Measurements from ENCODE around the gene MAML3.

DNA sequence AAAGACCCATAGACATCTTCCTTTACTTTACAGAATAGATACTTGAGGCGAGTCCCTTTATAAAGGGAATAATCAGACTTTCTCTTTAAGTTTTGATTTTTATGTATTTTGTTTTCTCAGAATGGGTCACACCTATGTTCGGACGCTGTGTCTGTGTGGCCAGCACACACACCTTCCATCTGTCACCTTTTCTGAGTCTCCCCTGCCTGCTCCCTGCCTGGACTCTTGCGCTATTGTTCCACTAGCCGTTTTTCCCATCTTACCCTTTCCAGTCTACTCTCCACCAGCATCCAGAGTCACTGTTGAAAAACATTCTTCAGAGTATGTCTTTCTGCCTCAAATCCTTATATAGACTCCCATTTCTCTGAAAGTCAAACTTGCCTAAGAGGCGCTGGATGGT lies 236.1 kb downstream of the MAML3 start:
- TF ChIP-seq, protein P1, sequence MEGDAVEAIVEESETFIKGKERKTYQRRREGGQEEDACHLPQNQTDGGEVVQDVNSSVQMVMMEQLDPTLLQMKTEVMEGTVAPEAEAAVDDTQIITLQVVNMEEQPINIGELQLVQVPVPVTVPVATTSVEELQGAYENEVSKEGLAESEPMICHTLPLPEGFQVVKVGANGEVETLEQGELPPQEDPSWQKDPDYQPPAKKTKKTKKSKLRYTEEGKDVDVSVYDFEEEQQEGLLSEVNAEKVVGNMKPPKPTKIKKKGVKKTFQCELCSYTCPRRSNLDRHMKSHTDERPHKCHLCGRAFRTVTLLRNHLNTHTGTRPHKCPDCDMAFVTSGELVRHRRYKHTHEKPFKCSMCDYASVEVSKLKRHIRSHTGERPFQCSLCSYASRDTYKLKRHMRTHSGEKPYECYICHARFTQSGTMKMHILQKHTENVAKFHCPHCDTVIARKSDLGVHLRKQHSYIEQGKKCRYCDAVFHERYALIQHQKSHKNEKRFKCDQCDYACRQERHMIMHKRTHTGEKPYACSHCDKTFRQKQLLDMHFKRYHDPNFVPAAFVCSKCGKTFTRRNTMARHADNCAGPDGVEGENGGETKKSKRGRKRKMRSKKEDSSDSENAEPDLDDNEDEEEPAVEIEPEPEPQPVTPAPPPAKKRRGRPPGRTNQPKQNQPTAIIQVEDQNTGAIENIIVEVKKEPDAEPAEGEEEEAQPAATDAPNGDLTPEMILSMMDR (IDR thresholded peaks at IDR 0.05; ENCODE audit: poor library complexity) = no peak
- no peak for TF ChIP-seq EZH2 (IDR thresholded peaks at IDR 0.05; ENCODE audit: borderline replicate concordance)
- no peak for TF ChIP-seq EZH2phosphoT487 (IDR thresholded peaks at IDR 0.05; ENCODE audit: low read depth, severe bottlenecking, unreplicated experiment)

Measured in hepatocyte (in vitro differentiated cells).